Type B pancreatic cell (in vitro differentiated cells): Measurements from ENCODE around the gene SEC22A. TPM values are rescaled to one million over a fixed set of nuclear protein-coding genes. Genes with fewer than 3 reads are reported as not detected.

Experiments
- DNase-seq: peaks from one replicate; pipeline ENCODE4 v3.0.0; 2021; ENCODE audit warnings: mixed read lengths; ENCODE audit not compliant: unreplicated experiment; ENCODE audit errors: extremely low spot score
- H3K27ac Mint-ChIP-seq: 2 replicates; pipeline ENCODE4 v1.8.0; 2021; ENCODE audit warnings: mild to moderate bottlenecking, mixed read lengths
- H3K27me3 Mint-ChIP-seq: 2 replicates; pipeline ENCODE4 v1.8.0; 2021; ENCODE audit warnings: mixed read lengths
- H3K36me3 Mint-ChIP-seq: 2 replicates; pipeline ENCODE4 v1.8.0; 2021; ENCODE audit warnings: mixed read lengths
- H3K4me1 Mint-ChIP-seq: one replicate; pipeline ENCODE4 v1.8.0; 2021; ENCODE audit warnings: mixed read lengths; ENCODE audit not compliant: unreplicated experiment
- H3K4me3 Mint-ChIP-seq: 2 replicates; pipeline ENCODE4 v1.8.0; 2021; ENCODE audit warnings: mild to moderate bottlenecking, mixed read lengths
- H3K9me3 Mint-ChIP-seq: 2 replicates; pipeline ENCODE4 v1.8.0; 2021; ENCODE audit warnings: mixed read lengths
- CTCF ChIP-seq: fragments of 200-600 bp; sonication (generic); conservative IDR thresholded peaks from 2 replicates; pipeline ENCODE4 v1.5.0; 2021; ENCODE audit warnings: antibody characterized with exemption, mild to moderate bottlenecking
- total RNA-seq: library from RNA; stranded (reverse); gene quantifications from 2 replicates; pipeline ENCODE4 v1.2.1, GENCODE V29; 2021; ENCODE audit warnings: low replicate concordance

SEC22A gene
- total RNA-seq, 1 donor from 2014 or later: 15.6 TPM

GRCh38 chr3:123296836-123297626 is 95.3 kb downstream of the SEC22A start:
- H3K27ac Mint-ChIP-seq: no peak overlapping the region

GRCh38 chr3:123297627-123297899 is 95.8 kb downstream of the SEC22A start:
- no peaks in the 10 kb centered on the region for H3K4me1 Mint-ChIP-seq
- H3K4me3 Mint-ChIP-seq: no peak overlapping the region

More at GRCh38 chr3:123296836-123297626, 95.3 kb downstream of the SEC22A start:
- no peak overlapping the region for H3K4me3 Mint-ChIP-seq
- no peaks in the 10 kb centered on the region for H3K4me1 Mint-ChIP-seq
- no peak for DNase-seq
- H3K9me3 Mint-ChIP-seq: no peaks in the 10 kb centered on the region
- no peak for TF ChIP-seq CTCF
- no peaks in the 10 kb centered on the region for H3K36me3 Mint-ChIP-seq
- H3K27me3 Mint-ChIP-seq: no peaks in the 10 kb centered on the region

GRCh38 chr3:123298903-123299302 is 97.2 kb downstream of the SEC22A start:
- Mint-ChIP-seq H3K36me3 (no peaks in the 10 kb centered on the region), H3K9me3 (no peaks in the 10 kb centered on the region), H3K4me3 (no peak overlapping the region), H3K27ac (no peak overlapping the region), H3K27me3 (no peaks in the 10 kb centered on the region), H3K4me1 (no peaks in the 10 kb centered on the region)
- no peak for TF ChIP-seq CTCF
- DNase-seq: no peak

More at GRCh38 chr3:123297627-123297899, 95.8 kb downstream of the SEC22A start:
- DNase-seq: no peak
- no peak for TF ChIP-seq CTCF
- H3K9me3 Mint-ChIP-seq: no peaks in the 10 kb centered on the region
- H3K27ac Mint-ChIP-seq: no peak overlapping the region
- H3K27me3 Mint-ChIP-seq: no peaks in the 10 kb centered on the region
- no peaks in the 10 kb centered on the region for H3K36me3 Mint-ChIP-seq

GRCh38 chr3:123299581-123299980 is 97.8 kb downstream of the SEC22A start:
- H3K27ac Mint-ChIP-seq: no peak overlapping the region
- DNase-seq: no peak
- TF ChIP-seq CTCF: no peak
- no peaks in the 10 kb centered on the region for H3K27me3 Mint-ChIP-seq
- no peaks in the 10 kb centered on the region for H3K9me3 Mint-ChIP-seq
- H3K36me3 Mint-ChIP-seq: no peaks in the 10 kb centered on the region
- H3K4me3 Mint-ChIP-seq: no peak overlapping the region
- H3K4me1 Mint-ChIP-seq: no peaks in the 10 kb centered on the region

GRCh38 chr3:123300056-123300455 is 98.3 kb downstream of the SEC22A start:
- H3K4me1 Mint-ChIP-seq: no peaks in the 10 kb centered on the region
- H3K27me3 Mint-ChIP-seq: no peaks in the 10 kb centered on the region
- H3K9me3 Mint-ChIP-seq: no peaks in the 10 kb centered on the region
- H3K27ac Mint-ChIP-seq: no peak overlapping the region
- H3K36me3 Mint-ChIP-seq: no peaks in the 10 kb centered on the region
- DNase-seq: no peak
- no peak for TF ChIP-seq CTCF
- no peak overlapping the region for H3K4me3 Mint-ChIP-seq
